Astrocyte of the cerebellum (primary cell): ENCODE data around the gene RAB22A.

Source experiments
- DNase-seq: peaks from one replicate; pipeline ENCODE4 v3.0.0-alpha.2; 2011; ENCODE audit warnings: low read depth
- H3K4me3 ChIP-seq: 2 replicates; pipeline ENCODE4 v1.5.1; 2011; ENCODE audit warnings: mild to moderate bottlenecking, low read depth, low read length, moderate library complexity
- in situ Hi-C: cut with HindIII; loops from 2 replicates; pipeline ENCODE4 v1.10.0; 2017; ENCODE audit warnings: low sequenced_read_pairs
- TF ChIP-seq, protein P1 (sequence below): IDR thresholded peaks from 2 replicates; pipeline ENCODE4 v1.5.1; 2012; ENCODE audit warnings: low read length, low read depth, moderate library complexity, mild to moderate bottlenecking; ENCODE audit errors: missing control alignments

Gene RAB22A

DNA sequence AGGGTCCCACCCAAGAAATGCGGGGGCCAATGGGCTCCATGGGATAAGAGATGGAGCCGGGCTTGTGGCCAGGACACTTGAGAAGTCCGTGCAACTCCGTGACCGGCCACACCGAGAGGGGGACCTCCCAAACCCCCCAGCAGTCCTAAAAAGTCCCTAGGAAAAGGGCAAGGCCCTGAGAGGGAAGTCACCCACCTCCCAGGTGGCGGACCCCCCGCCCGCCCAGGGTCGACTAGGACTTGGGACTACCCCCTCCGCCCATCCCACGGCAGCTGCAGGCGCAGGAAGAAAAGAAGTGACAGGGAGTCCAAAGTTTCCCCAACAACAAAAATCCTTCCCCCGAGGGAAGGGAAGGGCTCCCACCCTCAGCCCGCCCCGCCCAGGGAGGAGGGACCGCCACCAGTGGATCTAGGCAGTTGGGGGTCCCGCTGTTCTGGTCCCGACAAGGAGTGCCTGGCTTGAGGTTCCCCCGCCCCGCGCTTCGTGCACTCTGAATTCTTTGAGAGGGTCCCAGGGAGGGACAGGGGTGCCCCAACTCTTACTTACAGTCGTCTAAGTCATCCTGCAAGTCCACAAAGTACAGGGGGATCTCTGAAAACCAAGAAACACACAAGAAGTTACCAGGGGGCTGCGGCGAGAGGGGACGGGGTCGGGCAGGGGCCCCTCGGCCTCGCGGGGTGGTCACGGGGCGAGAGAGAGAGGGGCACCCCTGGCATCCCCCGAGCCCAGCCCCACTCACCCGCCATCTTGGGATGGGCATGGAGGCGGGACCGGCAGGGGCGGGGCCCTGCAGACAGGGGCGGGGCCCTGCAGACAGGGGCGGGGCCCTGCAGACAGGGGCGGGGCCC is 611 bp upstream of the RAB22A start:
- DNase-seq, result no peak
- in situ Hi-C loops, result no loop called here
- TF ChIP-seq, protein P1, sequence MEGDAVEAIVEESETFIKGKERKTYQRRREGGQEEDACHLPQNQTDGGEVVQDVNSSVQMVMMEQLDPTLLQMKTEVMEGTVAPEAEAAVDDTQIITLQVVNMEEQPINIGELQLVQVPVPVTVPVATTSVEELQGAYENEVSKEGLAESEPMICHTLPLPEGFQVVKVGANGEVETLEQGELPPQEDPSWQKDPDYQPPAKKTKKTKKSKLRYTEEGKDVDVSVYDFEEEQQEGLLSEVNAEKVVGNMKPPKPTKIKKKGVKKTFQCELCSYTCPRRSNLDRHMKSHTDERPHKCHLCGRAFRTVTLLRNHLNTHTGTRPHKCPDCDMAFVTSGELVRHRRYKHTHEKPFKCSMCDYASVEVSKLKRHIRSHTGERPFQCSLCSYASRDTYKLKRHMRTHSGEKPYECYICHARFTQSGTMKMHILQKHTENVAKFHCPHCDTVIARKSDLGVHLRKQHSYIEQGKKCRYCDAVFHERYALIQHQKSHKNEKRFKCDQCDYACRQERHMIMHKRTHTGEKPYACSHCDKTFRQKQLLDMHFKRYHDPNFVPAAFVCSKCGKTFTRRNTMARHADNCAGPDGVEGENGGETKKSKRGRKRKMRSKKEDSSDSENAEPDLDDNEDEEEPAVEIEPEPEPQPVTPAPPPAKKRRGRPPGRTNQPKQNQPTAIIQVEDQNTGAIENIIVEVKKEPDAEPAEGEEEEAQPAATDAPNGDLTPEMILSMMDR, result no peak
- H3K4me3 ChIP-seq, result peak overlapping the region; percentile 92

GRCh38 chr20:58310291-58310782 is 822 bp downstream of the RAB22A start:
- TF ChIP-seq, protein P1, result no peak
- in situ Hi-C loops, result no loop called here
- DNase-seq, result no peak

DNA sequence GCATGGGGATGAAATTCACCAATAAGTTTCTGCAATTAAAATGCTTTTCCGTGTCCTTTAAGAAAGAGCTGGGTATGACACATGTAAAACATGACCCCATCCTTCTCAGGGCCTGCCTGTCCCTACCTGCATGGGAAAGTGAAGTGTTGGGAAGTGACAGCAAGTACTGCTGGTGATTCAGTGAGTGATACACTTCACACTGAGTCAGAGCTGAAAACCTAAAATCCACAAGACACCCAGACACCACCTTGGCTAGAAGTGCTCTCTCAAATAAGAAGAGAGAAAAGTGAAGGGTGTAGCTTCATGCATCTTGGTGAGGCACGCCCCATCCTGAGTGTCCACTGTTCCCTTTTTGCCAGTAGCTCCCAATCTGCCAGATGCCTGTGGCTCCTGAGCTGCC is 3.3 kb downstream of the RAB22A start:
- no peak overlapping the region for H3K4me3 ChIP-seq
- in situ Hi-C loops, result no loop called here
- no peak for DNase-seq
- TF ChIP-seq, protein P1, result no peak

More at GRCh38 chr20:58310291-58310782, 822 bp downstream of the RAB22A start:
- H3K4me3 ChIP-seq, result peak overlapping the region; percentile 70

DNA sequence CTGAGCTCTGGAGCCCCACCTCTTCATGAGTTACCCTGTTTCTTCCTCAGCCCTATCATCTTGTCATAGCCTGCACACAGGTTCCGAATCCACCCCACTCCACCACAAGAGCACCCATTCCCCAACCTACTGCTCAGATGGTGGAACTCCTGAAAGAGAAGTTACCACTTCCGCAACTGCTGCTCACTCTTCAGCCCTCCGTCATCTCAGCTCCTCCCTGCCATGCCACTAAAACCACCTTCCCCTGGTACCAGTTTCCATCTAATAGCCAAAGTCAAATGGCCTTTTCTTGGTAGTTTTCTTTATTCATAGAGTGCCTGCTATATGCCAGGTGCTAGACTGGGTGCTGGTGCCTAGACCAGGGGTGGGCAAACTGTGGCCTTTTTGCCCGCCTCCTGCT is 3.9 kb downstream of the RAB22A start:
- no peak for DNase-seq
- in situ Hi-C loops, result no loop called here
- no peak overlapping the region for H3K4me3 ChIP-seq
- TF ChIP-seq, protein P1, result no peak

DNA sequence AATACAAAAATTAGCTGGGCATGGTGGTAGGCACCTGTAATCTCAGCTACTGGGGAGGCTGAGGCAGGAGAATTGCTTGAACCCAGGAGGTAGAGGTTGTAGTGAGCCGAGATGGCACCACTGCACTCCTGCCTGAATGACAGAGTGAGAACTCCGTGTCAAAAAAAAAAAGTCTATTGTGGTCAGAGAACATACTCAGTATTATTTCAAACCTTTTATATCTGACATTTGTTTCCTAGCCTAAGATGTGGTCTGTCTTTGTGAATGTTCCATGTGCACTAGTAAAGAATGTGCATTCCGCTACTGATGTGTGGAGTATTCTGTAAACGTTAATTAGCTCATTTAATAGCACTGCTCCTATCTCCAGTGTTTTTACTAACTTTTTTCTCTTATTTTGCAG is 11.7 kb downstream of the RAB22A start:
- TF ChIP-seq, protein P1, result no peak
- no peak for DNase-seq
- no peak overlapping the region for H3K4me3 ChIP-seq
- in situ Hi-C loops, result no loop called here

- TF ChIP-seq, protein P1, result no peak
- in situ Hi-C loops, result no loop called here
- H3K4me3 ChIP-seq, result no peak overlapping the region
- no peak for DNase-seq
Observed at GRCh38 chr20:58322083-58322482, 12.6 kb downstream of the RAB22A start.
